Iris pigment epithelial cell (primary cell): ENCODE data around the gene RASA3.
"Not testable (repeated sequence)": the region's sequence is repeated elsewhere in the genome, so short reads cannot be mapped to it uniquely, and the experiment has no call there.

Source experiments
- DNase-seq: peaks from one replicate; pipeline ENCODE4 v3.0.0-alpha.2; 2011; ENCODE audit warnings: low read depth

RASA3 gene

DNA sequence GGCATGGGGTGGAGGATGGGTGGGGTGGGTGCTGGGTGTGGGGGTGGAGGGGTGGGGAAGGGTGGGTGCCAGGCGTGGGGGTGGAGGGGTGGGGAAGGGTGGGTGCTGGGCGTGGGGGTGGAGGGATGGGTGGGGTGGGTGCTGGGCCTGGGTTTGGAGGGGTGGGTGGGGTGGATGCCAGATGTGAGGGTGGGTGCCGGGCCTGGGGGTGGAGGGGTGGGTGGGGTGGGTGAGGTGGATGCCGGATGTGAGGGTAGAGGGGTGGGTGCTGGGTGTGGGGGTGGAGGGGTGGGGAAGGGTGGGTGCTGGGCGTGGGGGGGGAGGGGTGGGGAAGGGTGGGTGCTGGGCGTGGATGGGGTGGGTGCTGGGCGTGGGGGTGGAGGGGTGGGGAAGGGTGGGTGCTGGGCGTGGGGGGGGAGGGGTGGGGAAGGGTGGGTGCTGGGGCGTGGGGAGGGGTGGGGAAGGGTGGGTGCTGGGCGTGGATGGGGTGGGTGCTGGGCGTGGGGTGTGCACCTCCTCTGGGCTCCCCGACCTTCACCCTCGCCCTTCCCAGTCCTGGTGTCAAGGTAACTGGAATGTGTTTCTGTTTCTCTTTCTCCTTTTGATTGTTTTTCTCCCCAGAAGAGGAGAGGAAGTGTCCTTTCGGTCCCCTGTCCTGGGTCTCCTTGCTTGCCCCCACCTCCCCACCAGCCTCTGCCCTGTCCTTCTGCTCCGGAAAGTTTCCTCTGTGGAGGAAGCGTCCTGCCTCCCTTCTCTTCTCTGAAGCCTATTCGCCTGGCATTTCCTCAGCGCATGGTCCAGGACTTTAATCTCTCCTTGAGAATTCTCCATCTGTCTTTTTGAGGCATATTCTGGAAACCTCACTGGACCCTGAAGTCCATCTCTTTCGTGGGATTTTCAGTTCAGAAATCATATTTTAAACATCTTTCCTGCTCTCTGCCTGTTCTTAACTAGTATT, 23.8 kb upstream of the RASA3 start:
- no peak for DNase-seq

DNA sequence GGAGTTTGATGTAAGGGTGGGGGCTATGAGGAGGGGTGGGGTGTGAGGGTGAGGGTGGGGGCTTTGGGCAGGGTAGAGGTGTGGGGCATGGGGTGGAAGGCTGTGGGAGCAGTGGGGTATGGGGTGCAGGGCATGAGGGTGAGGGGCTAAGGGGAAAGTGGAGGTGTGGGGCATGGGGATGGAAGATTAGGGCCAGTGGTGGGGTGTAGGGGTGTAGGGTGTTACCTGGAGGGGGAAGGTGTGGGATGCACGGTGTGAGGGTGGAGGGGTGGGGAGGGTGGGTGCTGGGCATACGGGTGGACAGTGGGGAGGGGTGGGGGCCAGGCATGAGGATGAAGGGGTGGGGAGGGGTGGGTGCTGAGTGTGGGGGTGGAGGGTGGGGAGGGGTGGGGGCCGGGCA, 22.9 kb upstream of the RASA3 start:
- no peak for DNase-seq

DNA sequence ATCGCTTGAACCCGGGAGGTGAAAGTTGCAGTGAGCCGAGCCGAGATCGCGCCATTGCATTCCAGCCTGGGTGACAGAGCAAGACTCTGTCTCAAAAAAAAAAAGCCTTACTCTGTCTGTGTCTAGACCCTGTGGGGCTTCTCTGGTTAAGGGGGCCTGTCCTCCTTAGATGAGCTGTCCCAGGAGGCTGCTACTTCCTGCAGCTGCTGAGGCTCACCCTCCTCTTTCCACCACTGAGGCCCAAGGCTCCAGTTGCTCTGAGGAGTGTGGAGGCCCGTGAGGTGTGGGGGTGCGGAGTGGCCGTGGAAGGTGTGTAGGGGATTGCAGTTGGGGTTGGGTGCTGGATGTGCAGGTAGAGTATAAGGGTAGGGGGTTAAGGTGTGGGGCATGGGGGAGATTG, 22.1 kb upstream of the RASA3 start:
- no peak for DNase-seq

DNA sequence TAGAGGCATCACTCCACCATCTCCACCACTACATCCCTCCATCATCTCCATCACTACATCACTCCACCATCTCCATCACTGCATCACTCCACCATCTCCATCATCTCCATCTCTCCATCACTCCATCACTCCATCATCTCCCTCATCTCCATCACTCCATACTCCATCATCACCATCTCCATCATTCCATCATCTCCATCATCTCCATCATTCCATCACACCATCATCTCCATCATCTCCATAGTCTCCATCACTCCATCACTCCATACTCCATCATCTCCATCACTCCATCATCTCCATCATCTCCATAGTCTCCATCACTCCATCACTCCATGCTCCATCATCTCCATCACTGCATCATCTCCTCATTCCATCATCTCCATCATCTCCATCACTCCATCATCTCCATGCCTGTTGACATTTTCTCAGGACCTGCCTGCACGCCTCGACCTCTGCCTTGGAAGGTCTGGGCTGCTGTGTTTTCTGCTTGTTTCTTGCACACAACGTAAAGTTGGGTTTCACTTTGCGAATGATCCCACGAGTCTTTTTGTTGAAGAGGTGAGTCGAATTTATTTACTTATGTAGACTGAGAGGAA, 21.2 kb upstream of the RASA3 start:
- no peak for DNase-seq

DNA sequence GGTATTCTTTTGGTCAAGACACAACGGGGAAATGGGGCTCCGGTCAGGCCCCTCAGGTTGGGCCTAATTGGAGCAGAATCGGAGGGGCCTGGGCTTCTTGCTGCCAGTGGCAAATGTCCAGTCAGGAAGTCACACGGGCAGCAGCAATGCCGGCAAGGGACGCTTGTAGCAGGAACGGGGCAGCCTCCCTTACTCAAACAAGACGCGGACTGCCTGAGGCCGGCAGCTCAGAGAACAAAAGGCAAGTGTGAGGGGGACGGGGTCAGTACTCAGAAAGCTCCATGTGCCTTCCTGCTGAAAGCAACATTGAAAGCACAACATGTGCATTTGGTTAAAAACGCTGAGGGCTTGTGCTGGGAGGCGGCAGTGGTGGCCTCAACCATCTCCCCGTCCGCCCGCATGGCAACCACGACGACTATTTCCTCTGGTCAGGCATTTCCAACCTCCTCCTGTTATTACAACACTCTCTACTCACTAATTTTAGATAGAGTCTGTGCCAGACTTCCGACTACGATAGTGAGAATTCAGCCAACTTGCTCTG, 20.5 kb upstream of the RASA3 start:
- DNase-seq = no peak

DNA sequence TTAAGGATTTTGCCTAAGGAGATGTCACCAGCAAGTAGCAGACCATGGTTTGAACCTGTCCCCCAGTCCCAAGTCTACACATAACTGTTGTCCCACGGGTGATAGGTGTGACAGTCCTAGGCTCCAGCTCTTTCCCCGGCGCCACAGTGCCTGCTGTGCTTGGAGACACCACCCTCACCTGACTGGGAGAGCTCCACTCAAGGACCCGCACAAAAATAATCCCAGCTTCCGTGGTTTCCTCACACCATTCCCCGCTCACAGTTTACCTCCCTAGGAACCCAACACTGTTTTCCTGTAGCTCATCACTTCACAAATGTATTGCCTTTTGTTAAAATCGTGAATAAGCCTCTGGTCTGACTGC, 19.8 kb upstream of the RASA3 start:
- no peak for DNase-seq

DNA sequence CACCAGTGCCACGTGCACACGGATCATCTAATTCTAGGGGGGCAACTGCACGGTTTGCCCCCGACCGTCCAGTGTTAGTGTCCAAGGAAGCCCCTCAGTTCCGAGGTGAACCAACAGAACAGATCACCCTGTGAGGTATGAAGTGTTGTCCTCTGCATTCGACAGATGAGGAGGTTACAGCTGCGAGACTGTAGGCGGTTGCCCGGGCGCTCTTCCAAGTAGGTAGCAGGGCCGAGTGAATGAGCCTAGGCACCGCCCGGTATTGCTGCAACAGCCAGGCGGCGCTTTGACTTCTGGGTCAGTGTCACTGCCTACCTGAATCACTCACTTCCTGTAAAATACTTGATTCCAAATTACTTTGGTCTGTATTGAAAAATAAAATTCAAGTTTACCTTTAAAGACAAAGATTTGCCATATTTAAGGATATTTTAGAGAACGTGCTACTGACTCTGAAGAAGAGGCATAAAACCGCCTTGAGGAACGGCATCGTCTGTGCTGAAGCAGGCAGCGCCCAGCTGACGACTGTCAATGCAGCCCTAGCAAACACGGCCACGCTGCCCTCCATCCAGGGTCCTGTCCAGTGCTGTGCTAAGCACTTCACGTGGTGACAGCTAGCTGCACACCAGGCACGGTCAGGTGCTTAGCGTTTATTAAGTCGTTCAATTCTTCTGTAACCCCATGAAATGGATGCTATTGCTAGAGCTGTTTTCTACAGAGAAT, 19.3 kb upstream of the RASA3 start:
- DNase-seq = no peak

DNA sequence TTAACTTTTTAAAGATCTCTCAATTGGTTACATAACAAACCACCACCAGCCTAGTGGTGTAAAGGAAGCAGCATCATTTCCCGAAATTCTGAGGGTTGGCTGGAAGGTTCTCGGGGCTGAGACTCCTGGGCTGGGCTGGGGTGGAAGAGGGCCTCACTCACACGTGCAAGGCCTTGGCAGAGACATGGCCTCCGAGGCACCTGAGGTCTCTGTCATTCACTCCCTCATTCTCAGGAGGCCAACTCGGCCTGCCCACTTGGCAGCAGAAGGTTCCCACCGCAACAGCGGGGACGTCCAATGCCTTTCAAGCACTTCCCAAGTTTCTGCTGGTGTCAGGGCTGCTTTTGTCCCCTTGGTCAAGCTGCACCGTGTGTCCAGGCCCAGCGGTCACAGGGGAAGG, 18.6 kb upstream of the RASA3 start:
- DNase-seq = no peak

DNA sequence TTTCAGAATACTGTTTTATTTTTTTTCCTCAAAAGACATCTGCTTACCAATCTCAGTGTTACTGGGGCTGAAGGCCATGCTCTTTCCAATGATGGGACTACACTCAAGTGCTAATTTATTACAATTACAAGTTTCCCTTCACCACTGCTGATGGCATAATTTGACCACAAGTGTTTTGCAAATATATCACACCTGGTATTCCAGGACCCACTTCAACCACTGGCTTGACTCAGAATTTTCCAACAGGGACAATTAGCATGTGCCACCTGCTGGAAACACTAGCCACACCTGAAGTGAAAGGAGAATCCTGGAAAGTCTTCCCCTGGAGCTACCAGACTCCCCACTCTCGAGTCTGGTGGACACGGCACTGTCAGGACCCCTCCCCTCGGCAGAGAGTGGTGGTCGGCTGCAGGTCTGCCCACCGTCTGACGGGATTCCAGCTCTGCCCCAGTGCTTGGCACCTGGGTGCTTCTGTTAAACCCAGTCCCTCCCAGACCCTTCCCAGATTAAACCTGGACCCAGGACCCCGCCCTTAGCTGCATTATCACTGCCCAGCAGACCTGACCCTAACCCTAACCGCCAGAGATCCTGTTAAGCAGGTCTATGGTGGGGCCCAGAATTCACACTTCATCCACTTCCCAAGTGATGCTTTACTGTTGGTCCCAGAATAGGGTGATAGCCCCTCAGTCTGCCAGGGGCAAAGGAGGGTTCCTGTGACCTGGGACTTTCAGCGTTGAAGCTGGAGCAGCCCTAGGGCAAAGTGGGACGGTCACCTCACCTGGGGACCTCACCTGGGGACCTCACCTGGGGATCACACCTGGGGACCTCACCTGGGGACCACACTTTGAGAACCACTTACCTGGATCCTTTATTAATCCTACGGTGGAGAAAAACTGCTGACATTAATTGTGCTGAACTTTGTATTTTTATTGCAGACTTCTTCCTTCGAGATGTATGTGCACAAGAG, 17.6 kb upstream of the RASA3 start:
- DNase-seq = no peak

DNA sequence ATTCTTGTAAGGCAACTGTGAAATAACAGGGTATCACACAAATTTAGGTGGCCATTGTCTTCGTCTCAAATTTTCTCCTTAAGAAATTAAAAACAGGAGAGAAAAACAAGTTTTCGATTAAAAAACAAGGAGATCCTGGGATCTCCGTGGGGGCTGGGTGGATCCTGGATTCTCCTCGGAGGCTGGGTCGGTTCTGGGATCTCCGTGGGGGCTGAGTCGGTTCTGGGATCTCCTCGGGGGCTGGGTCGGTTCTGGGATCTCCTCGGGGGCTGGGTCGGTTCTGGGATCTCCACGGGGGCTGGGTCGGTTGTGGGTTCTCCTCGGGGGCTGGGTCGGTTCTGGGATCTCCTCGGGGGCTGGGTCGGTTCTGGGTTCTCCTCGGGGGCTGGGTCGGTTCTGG, 16.5 kb upstream of the RASA3 start:
- DNase-seq = not testable (repeated sequence)

DNA sequence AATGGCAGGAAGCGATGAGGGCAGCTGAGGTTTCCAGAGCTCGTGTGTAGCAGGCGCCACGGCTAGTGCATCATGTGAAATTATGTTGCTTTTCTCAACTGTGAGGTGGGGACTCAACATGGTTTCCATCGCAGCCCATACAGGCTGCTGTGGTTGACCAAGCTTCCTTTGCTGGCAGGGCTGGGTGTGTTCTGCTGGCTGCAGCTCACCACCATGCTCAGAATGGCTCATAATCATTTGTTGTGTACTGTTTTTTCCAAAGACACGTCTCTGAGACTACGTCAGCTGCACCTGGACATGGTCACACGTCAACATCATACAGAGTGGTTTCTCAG, 16.1 kb upstream of the RASA3 start:
- no peak for DNase-seq

DNA sequence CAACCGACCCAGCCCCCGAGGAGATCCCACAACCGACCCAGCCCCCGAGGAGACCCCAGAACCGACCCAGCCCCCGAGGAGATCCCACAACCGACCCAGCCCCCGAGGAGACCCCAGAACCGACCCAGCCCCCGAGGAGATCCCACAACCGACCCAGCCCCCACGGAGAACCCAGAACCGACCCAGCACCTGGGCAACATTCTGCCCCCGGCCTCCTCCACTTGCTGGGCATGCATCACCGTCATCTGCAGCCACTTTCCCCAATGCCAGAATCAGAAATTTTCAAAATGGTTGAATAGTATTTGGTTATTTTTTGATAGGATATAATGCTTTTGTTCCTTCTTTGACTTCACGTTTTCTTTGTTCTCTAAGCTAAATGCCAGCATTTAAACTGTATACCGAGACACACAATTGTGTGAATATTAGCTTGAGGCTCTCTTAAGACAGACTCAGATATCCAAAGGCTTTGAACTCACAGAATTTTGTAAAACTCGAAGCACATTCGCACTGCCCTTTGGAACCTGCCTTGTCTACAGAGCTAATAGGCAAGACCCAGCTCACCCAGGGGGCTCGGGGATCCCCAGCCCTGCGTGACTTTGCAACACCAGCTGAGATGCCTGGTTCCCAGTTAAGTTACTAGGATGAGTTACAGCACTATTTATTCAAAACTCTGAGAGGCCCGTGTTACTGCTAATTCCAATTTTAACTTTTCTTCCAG, 15.5 kb upstream of the RASA3 start:
- no peak for DNase-seq

DNA sequence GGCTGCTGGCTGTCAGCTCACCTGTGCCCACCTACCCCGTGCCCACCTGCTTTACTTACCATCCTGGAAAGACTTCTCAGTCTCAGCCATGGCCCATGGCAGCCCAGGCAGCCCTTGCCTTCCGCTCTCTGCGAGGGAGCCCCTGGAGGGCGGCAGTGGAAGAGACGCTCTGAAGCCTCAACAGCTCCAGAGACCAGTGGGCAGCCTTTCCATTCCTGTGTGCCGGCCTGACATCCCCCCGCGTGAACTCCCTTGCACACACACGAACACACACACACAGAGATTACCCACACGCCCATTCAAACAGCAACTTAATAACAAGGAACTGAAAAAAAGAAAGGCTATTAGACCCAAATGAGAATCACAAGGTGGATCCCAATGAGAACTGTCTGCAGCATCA, 14.2 kb upstream of the RASA3 start:
- no peak for DNase-seq

DNA sequence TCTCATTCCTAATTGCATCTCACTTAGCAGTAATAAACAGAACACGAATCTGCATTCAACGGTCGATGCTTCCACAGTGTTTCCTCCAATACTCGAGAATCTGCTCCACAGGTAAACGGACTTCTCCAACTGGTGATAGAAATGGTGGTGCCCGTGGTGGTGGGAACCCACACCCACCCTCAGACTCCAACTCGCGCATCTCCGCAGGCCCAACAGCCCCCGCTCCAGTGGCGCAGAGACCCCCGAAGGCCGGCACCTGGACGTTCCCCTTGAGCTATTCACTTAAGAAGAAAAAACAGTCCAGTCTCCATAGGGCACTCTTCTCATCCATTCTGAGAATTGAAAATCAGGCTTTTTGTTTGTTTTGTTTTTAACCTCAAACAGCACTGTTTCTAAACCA, 13.8 kb upstream of the RASA3 start:
- DNase-seq = no peak

DNA sequence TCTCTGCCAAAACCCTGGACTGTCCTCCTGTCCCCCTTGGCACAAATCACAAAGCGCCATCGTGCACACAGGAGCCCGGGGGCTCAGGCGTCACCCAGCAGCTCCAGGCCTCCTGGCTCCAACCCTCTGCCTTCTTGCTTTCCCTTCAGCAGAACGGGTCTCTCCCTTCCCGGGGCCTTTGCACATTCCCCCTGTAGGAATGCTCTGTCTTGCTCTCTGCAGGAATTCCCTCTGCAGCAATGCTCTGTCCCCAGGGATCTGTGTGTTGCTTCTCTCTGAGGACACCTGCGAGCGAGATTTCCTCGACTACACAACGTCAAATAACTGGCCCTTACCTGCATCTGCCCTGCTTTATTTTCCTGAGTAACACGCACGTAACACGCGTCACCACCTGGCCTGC, 13.3 kb upstream of the RASA3 start:
- no peak for DNase-seq

DNA sequence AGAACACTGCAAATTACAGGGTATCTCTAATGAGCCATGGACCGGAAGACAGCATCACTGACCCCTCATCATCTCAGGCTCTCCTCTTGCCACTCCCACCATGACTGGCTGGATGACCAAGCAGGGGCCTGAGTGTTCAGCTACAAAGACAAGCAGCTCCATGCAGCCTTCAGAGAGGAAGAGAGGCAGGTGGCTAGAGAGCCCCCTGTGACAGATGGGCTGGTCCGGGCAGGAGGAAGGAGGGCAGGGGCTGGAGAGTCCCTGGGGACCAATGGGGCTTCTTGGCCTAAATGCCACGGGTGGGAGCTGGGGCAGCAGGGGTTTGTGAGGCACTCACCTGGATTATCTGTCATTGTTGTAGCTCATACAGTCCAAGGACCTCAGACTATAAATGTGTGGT, 12.8 kb upstream of the RASA3 start:
- no peak for DNase-seq

DNA sequence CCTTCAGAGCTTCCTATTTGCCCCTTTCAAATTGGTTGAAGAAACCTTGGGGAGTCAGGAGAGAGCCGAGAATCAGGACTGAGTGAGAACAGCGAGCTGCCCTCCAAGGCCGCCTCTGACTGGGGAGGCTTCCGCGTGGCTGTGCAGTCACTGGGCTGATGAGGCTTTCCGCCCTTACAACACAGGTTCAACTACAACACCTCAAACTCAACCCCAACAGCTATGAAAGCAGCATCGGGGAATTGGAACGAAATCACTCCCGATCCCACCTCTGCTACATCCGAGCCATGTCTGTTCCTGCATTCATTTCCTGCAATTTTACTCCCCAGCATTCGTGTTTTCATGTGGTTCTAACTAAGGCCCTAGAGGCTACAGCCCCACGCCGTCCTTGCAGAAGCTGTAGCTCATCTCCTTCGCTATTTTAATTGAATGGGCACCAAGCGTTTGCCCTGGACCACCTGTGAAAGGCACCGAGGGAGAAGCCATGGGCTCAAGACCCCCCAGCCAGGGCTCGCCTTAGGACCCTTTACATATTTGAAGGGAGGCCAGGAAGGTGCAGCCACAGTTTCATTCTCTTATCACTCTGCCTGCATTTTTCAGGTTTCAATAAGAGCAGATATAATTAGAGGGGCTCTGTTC, 12.3 kb upstream of the RASA3 start:
- no peak for DNase-seq

DNA sequence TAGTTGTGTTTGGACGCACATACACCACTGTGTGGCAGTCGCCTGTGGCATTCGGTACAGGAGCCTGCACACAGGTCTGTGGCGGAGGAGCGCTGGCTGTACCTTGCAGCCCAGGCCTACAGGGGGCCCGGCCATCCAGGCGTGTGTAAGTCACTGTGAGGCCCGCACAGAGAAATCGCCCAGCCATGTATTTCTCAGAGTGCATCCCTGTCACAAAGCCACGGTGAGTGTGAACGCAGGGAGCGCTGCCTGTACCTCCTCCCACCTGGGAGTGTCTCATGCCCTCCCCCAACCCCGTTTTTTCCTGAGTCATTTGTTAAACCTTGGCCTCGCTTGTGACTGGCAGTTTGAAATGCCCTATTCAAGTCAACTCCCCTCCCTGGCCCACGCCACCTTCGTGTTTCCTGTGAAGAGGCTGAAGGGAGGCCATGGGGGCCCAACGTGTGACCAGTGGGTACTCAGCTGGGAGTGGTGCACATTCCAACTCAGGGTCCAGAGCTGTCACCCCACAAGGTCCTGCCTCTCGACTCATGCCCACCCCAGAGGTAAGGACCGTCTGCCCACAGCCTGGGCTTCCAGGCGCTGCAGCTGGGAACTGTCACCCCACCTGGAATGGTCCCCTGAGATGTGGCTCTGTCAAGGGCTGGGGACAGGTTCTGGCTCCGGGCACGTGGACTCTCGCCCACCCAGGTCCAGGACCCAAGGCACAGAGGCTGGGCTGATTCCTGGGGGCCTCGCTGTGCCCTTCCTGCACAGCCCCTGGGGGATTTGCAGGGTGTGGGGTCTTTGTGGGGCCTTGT, 11.6 kb upstream of the RASA3 start:
- no peak for DNase-seq

DNA sequence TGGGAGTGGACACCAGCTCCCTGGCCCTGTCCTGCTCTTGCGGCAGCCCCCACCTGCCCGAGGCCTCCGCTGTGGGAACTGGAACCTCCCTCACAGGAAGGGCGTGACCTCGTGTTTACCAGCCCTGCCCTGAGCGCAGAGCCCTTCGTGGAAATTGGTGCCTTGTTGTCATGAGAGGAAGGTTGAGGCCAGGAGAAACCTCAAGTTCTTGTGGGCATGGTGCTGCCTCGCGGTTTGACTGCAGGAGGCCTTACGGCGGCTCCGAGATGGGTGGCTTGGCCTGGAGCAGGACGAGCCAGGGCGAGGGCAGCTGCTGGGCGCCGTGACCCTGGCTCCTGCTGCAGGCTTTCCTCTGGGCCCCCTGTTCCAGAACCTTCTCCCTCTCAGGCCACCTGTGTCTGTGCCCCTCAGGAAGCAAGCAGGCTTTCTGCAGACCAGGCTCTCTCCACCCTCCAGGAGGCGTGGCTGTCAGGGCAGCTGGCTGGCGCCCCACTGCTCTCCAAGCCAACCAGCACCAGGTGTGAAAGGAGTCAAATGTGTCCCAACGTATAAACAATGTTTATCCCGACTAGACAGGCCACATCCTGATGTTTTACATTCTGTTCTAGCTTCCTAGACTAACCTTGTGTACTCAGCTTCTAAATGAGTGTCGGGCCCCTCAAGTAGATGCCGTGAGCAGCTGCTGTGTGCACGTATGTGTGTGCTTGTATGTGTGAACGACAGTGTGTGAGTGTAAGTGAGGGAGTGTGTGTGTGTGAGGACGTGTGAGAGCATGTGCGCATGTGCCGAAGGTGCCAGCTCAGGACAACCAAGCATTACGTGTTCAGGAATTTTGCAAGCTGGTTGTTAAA, 10.4 kb upstream of the RASA3 start:
- DNase-seq = no peak
